ENCODE data around the gene ALG14. TPM values are rescaled to one million over a fixed set of nuclear protein-coding genes. Genes with fewer than 3 reads are reported as not detected.

Gene ALG14, protein sequence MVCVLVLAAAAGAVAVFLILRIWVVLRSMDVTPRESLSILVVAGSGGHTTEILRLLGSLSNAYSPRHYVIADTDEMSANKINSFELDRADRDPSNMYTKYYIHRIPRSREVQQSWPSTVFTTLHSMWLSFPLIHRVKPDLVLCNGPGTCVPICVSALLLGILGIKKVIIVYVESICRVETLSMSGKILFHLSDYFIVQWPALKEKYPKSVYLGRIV
- total RNA-seq, result 2.0 and 3.8 TPM in 2 replicates

DNA sequence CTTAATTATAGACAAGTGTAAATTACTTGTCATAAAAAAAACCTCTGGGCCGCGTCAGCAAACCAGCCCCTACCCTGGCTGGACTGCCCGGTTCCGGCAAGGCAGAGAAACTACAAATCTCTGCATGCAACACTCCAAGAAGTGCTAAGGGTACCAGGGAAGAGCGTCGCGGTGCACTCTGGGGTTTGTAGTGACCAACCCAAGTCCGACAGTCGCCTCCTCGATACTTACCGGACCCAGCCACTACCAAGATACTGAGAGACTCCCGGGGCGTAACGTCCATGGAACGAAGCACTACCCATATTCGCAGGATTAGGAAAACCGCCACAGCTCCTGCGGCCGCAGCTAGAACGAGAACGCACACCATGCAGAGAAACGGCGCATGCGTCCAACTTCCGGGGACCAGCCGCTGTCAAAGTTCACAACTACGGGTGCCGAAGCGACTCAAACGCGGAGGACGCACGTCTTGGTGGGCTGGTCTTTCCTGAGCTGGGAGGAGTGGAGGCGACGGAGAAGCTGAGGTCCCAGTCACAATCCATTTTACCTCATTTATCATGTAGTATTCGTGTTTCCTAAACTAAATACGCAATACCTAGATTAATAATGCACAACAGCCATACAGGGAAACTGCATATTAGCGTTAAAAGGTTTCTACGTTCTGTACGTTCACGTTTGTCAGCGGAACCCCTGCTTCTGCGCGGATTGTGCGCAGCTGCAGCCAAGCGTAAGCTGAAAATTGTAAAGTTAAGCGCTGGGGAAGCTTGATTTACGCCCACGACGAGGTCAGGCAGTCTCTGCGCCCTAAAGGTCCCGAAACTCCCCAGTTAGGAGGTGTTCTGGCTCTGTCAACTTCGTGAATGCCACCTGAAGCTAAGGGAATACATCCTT is at the start of gene ALG14:
TSS of gene ALG14 (minus strand) at position 420 of the 888 bp plus-strand sequence. CDS start at position 367, 53 bp downstream.

DNA sequence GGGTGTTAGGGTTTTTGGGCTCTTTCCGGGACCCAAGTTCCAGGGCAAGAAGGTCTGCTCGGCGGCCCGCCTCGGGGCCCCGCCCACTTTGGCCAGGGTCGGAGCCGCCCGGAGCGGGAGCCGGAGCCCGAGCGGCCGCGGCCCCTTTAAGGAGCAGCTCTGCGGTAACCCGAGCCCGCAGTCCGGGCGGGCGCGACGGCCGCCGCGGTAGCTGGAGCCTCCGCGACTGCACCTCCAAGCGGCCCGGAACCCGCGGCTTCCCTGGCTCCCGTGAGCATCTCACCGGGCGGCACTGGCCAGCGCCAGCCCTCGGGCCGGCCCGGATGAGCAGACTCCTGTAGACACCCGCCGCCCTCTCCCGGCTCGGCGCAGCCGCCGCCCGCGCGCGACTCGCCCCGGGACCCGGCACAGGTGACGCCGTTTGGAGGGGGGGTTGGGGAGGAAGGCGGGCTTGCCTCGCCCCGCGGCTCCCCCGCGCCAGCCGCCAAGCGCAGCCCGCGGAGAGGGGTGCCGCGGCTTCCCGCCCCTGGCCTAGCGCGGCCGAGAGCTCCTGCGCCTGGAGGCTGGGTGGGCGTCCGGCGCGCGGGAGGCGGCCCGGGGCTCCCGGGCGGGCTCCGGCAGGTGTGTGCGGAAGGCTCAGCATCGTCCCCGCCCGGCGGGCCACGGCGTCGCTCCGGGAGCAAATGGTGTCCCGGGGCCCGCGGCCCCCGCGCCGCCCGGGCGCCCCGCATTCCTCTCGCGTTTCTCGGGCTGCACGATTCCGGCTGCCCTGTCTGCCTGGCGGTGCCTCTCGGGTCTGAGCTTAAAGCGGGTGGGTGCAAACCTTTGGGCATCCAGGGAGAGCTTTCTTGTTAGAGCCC is 44.7 kb upstream of the ALG14 start, which contains the start of gene TLCD4:
TSS of gene TLCD4 (plus strand) at position 149 of the 860 bp plus-strand sequence. CDS start 26,547 bp downstream, outside the sequence.

DNA sequence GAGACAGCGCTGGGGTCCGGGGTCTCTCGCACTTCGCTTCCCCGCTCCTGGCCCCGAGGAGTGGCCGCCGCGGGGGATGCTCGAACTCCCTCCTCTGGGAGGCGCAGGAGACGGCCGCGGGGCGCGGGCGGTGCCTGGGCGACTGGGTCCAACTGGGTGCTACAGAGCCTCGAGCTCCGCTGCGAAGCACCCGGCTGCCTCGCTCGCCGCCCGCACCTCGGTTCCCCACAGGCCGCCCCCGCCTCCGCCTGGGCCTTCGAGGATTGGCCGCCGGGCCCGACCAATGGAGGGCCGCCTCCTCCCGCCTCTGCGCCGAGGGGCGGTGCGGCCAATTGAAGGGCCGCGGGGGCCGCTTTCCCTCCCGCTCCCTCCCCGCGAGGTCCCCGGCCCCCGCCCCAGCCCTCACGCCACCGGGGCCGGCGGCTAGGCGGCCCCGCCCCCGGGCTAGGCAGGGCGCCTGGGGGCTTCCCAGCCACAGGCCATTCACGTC is 145.8 kb downstream of the ALG14 start, which contains the start of gene CNN3:
TSS of gene CNN3 (minus strand) at position 196 of the 490 bp plus-strand sequence. CDS start 216 bp downstream, outside the sequence.

Other genes starting within 250 kb of the ALG14 start
- gene CNN3, start 145.8 kb downstream of the ALG14 start, total RNA-seq, result 128 and 213 TPM in 2 replicates
- gene TLCD4, start 44.4 kb upstream of the ALG14 start, total RNA-seq, result under 0.01 and 0.16 TPM in 2 replicates
- gene RWDD3, start 161.3 kb upstream of the ALG14 start, total RNA-seq, result 13.0 and 17.0 TPM in 2 replicates